ENCODE measurements around the gene SLC30A2. TPM values are rescaled to one million over a fixed set of nuclear protein-coding genes. Genes with fewer than 3 reads are reported as not detected.
A peak's percentile ranks its signal among the peaks of the same experiment; 100 is the strongest.

SLC30A2 gene
- total and polyA plus RNA-seq, 2 of the 13 experiments (the other 11 are each of a cell fraction or from before 2014, with no cell fraction given) = not detected

- no peak for TF ChIP-seq SMARCE1 (IDR thresholded peaks at IDR 0.05; ENCODE audit: borderline replicate concordance)
- TF ChIP-seq KAT2B (IDR thresholded peaks at IDR 0.05; ENCODE audit: borderline replicate concordance, low read depth, low read length) = no peak
- TF ChIP-seq CSRNP1 (CRISPR knock-in tag; IDR thresholded peaks at IDR 0.05) = no peak
- TF ChIP-seq ZFP1 (CRISPR knock-in tag; IDR thresholded peaks at IDR 0.05) = no peak
- TF ChIP-seq NR2C2 (CRISPR knock-in tag; IDR thresholded peaks at IDR 0.05; ENCODE audit: borderline replicate concordance) = no peak
- no peak for TF ChIP-seq RBM39 (IDR thresholded peaks at IDR 0.05; ENCODE audit: low read depth, low read length, poor library complexity, severe bottlenecking)
- TF ChIP-seq ISX (CRISPR knock-in tag; conservative IDR thresholded peaks at IDR 0.05) = no peak
- TF ChIP-seq ZNF496 (CRISPR knock-in tag; IDR thresholded peaks at IDR 0.05; ENCODE audit: insufficient replicate concordance) = no peak
- TF ChIP-seq HIC2 (CRISPR knock-in tag; IDR thresholded peaks at IDR 0.05; ENCODE audit: low read depth) = no peak
Observed at GRCh38 chr1:26017606-26018005, 28.3 kb downstream of the SLC30A2 start (continued).

GRCh38 chr1:26016953-26017545 lies 28.9 kb downstream of the SLC30A2 start:
- FAIRE-seq (no peak), DNase-seq (ENCODE audit: low spot score) (no peak), ATAC-seq (no peak)
- POLR2A ChIA-PET = no interaction called here
- Histone ChIP-seq H3K4me3 (replicated peaks in 1 of 3; ENCODE audit: insufficient read depth in 1 of 3, low read depth in 2 of 3, low read length in 3 of 3) (no peak overlapping the region), H3K79me2 (ENCODE audit: insufficient read depth, low read length) (no peaks in the 10 kb centered on the region), H3K36me3 (replicated peaks in 1 of 2; ENCODE audit: control insufficient read depth in 1 of 2, insufficient read depth in 2 of 2, low read length in 2 of 2) (no peaks in the 10 kb centered on the region), H3K9ac (ENCODE audit: insufficient read depth, low read depth, low read length) (no peak overlapping the region), H3K27ac (ENCODE audit: extremely low read length, insufficient read depth, low read length) (no peak overlapping the region), H4K20me1 (ENCODE audit: insufficient read depth, low read length) (no peaks in the 10 kb centered on the region), H3K4me1 (ENCODE audit: insufficient read depth, low read length) (peaks cover 77% of the 10 kb centered on the region), H3K9me3 (ENCODE audit: low read length) (no peaks in the 10 kb centered on the region), H3K4me2 (ENCODE audit: low read depth, low read length) (no peak overlapping the region), H3K27me3 (ENCODE audit: control insufficient read depth in 1 of 2, insufficient read depth in 2 of 2, low read length in 2 of 2) (peaks cover 8 to 20% of the 10 kb centered on the region in 2 experiments), H2AFZ (ENCODE audit: low read length) (no peak overlapping the region)
- CTCF ChIA-PET (ENCODE audit: low intra/inter-chr PET ratio, low total read pairs) = no interaction called here
- 5% methylated on average over 3 of the region's 6 CpGs for WGBS (ENCODE audit: low lambda C conversion rate)
- in situ Hi-C loops (cut with HindIII; ENCODE audit: extremely low pct_ligation_motif_present, low pct_unique_long_range_greater_than_20kb) = no loop called here
- BruUV-seq (replicated peaks) = no TSS peak
- intact Hi-C loops (cut with micrococcal nuclease; ENCODE audit: unreplicated experiment) = no loop called here
- TF ChIP-seq ZNF280B (CRISPR knock-in tag; IDR thresholded peaks at IDR 0.05; ENCODE audit: borderline replicate concordance) (0 out of 2 replicates have a peak, but pooled peaks have one; percentile 41), GPBP1L1 (CRISPR knock-in tag; IDR thresholded peaks at IDR 0.05) (no peak), GABPA (IDR thresholded peaks at IDR 0.05; ENCODE audit: low read depth, low read length) (peak; percentile 7; the same call in 1 of the 2 replicates), GABPA (CRISPR knock-in tag; IDR thresholded peaks at IDR 0.05; ENCODE audit: low read depth) (no peak)
